HCT116 (cell line): Measurements from ENCODE around the gene LHX4. TPM values are rescaled to one million over a fixed set of nuclear protein-coding genes. Genes with fewer than 3 reads are reported as not detected.

ENCODE experiments used
- ATAC-seq: fragments of 200-7000 bp; cut with Tn5 transposase; 2 replicates; pipeline ENCODE4 v1.9.1; 2020; ENCODE audit warnings: mild to moderate bottlenecking, moderate library complexity
- BruUV-seq: library from RNA; stranded (reverse); fragments of 400-500 nt; replicated peaks from 2 replicates; lab custom pipeline; 2021; lab: Mats Ljungman, UMichigan
- CTCF ChIA-PET: fragments of 300-600 bp; sonication (Branson Sonifier 250); formaldehyde crosslinking; loops from one replicate; lab custom pipeline; 2021; ENCODE audit warnings: antibody characterized with exemption; lab: Charles Lee
- POLR2A ChIA-PET: fragments of 300-600, 350-600 bp; sonication (Branson Sonifier 250); formaldehyde crosslinking; loops from one replicate; lab custom pipeline; 2021; ENCODE audit warnings: antibody characterized with exemption; lab: Charles Lee
- RAD21 ChIA-PET, 2 experiments: fragments of 300-600 bp; sonication (Branson Sonifier 250); formaldehyde crosslinking; loops; one replicate each; lab custom pipeline; 2023; ENCODE audit warnings: low total read pairs in 2 of 2; ENCODE audit not compliant: uncharacterized antibody in 2 of 2, unreplicated experiment in 2 of 2, low non-redundant PET in 1 of 2; lab: Charles Lee
- DNase-seq: peaks from one replicate; pipeline ENCODE4 v3.0.0-alpha.2; 2010; ENCODE audit warnings: low read depth, low spot score
- H2AFZ ChIP-seq: fragments of 200-600 bp; shearing (Covaris generic), sonication (generic); 2 replicates; pipeline ENCODE4 v1.6.1; 2017; ENCODE audit warnings: low read depth, mixed run types, mixed read lengths, antibody characterized with exemption, low read length; ENCODE audit not compliant: poor library complexity, severe bottlenecking
- H3K27ac ChIP-seq: 2 replicates; pipeline ENCODE4 v1.5.1; 2012; ENCODE audit warnings: low read depth, low read length
- H3K27me3 ChIP-seq: fragments of 200-600 bp; sonication (generic); 2 replicates; pipeline ENCODE4 v1.6.1; 2016; ENCODE audit warnings: mixed run types, low read length, mixed read lengths; ENCODE audit not compliant: insufficient read depth
- H3K36me3 ChIP-seq, 2 experiments: fragments of 200-500 bp in 1 of 2; fragments of 200-600 bp in 1 of 2; sonication (Bioruptor generic) in 1 of 2; sonication (generic) in 1 of 2; 2 replicates each; pipeline versions ENCODE4 v1.5.1 to v1.6.1; 2014 to 2016; ENCODE audit warnings: low read length in 2 of 2, inconsistent platforms in 1 of 2, mixed read lengths in 1 of 2, mixed run types in 1 of 2; ENCODE audit not compliant: insufficient read depth in 2 of 2, control insufficient read depth in 1 of 2
- H3K4me1 ChIP-seq, 2 experiments: fragments of 200-600 bp in 1 of 2; sonication (generic) in 1 of 2; 2 replicates each; pipeline versions ENCODE4 v1.5.1 to v1.6.1; 2012 to 2017; ENCODE audit warnings: low read length in 2 of 2, inconsistent platforms in 1 of 2, mild to moderate bottlenecking in 1 of 2, mixed read lengths in 1 of 2, mixed run types in 1 of 2, moderate library complexity in 1 of 2; ENCODE audit not compliant: insufficient read depth in 2 of 2, control insufficient read depth in 1 of 2
- H3K4me2 ChIP-seq: fragments of 200-600 bp; sonication (generic); 2 replicates; pipeline ENCODE4 v1.6.1; 2017; ENCODE audit warnings: mixed run types, low read length, mixed read lengths
- H3K4me3 ChIP-seq, 2 experiments: fragments of 200-600 bp in 1 of 2; sonication (generic) in 1 of 2; replicated peaks in 1 of 2; 2 replicates each; pipeline ENCODE4 v1.5.1; 2011 to 2016; ENCODE audit warnings: low read length in 2 of 2, control low read depth in 1 of 2, low read depth in 1 of 2, mild to moderate bottlenecking in 1 of 2, mixed read lengths in 1 of 2, mixed run types in 1 of 2
- H3K79me2 ChIP-seq: fragments of 200-600 bp; sonication (generic); 2 replicates; pipeline ENCODE4 v1.6.1; 2017; ENCODE audit warnings: mild to moderate bottlenecking, mixed run types, low read length, moderate library complexity, mixed read lengths; ENCODE audit not compliant: insufficient read depth
- H3K9ac ChIP-seq: fragments of 200-600 bp; sonication (generic); 2 replicates; pipeline ENCODE4 v1.6.1; 2016; ENCODE audit warnings: low read length, mixed read lengths
- H3K9me2 ChIP-seq: fragments of 200-600 bp; sonication (generic), shearing (Covaris generic); 2 replicates; pipeline ENCODE4 v1.6.1; 2017; ENCODE audit warnings: mixed run types, mild to moderate bottlenecking, moderate library complexity; ENCODE audit not compliant: insufficient read depth
- H3K9me3 ChIP-seq, 2 experiments: fragments of 200-500 bp in 1 of 2; fragments of 200-600 bp in 1 of 2; sonication (Bioruptor generic) in 1 of 2; sonication (generic) in 1 of 2; 2 replicates each; pipeline ENCODE4 v1.6.1; 2014 to 2017; ENCODE audit warnings: low read length in 2 of 2, mixed read lengths in 2 of 2, inconsistent platforms in 1 of 2, low read depth in 1 of 2, mild to moderate bottlenecking in 1 of 2, mixed run types in 1 of 2, moderate library complexity in 1 of 2; ENCODE audit not compliant: control insufficient read depth in 1 of 2, insufficient read depth in 1 of 2
- H4K20me1 ChIP-seq: fragments of 200-600 bp; sonication (generic), shearing (Covaris generic); 2 replicates; pipeline ENCODE4 v1.6.1; 2017; ENCODE audit warnings: mixed run types, mild to moderate bottlenecking, moderate library complexity; ENCODE audit not compliant: insufficient read depth
- CBX3 ChIP-seq: IDR thresholded peaks from 2 replicates; pipeline ENCODE4 v1.6.1; 2012; ENCODE audit warnings: low read depth
- EGR1 ChIP-seq: IDR thresholded peaks from 2 replicates; pipeline ENCODE4 v1.6.1; 2012; ENCODE audit warnings: low read depth
- EZH2 ChIP-seq: fragments of 200-600 bp; sonication (generic); IDR thresholded peaks from 2 replicates; pipeline ENCODE4 v1.6.1; 2017; ENCODE audit warnings: antibody characterized with exemption, mixed run types
- EZH2phosphoT487 ChIP-seq: fragments of 200-600 bp; IDR thresholded peaks from 2 replicates; pipeline ENCODE4 v1.6.1; 2018; ENCODE audit warnings: antibody characterized with exemption, borderline replicate concordance
- FOSL1 ChIP-seq: IDR thresholded peaks from 2 replicates; pipeline ENCODE4 v1.6.1; 2012; ENCODE audit warnings: low read depth
- POLR2A ChIP-seq: IDR thresholded peaks from 2 replicates; pipeline ENCODE4 v1.7.0; 2011; ENCODE audit warnings: borderline replicate concordance; ENCODE audit not compliant: insufficient read depth, insufficient read length; ENCODE audit errors: extremely low read depth
- POLR2AphosphoS5 ChIP-seq: IDR thresholded peaks from 2 replicates; pipeline ENCODE4 v1.6.1; 2011; ENCODE audit warnings: mild to moderate bottlenecking, low read depth, low read length, moderate library complexity
- RAD21 ChIP-seq: IDR thresholded peaks from 2 replicates; pipeline ENCODE4 v1.6.1; 2012; ENCODE audit warnings: low read depth, mild to moderate bottlenecking
- REST ChIP-seq: IDR thresholded peaks from 2 replicates; pipeline ENCODE4 v1.6.1; 2012; ENCODE audit warnings: low read depth
- SP1 ChIP-seq: IDR thresholded peaks from 2 replicates; pipeline ENCODE4 v1.6.1; 2012; ENCODE audit warnings: low read depth
- SRF ChIP-seq: IDR thresholded peaks from 2 replicates; pipeline ENCODE4 v1.6.1; 2012; ENCODE audit warnings: low read depth
- YY1 ChIP-seq: IDR thresholded peaks from 2 replicates; pipeline ENCODE4 v1.6.1; 2011; ENCODE audit warnings: low read length, low read depth, moderate library complexity, mild to moderate bottlenecking; ENCODE audit not compliant: insufficient replicate concordance; ENCODE audit errors: extremely low read depth
- ZFX ChIP-seq: fragments of 450-650 bp; IDR thresholded peaks from 2 replicates; pipeline ENCODE4 v1.6.1; 2017
- intact Hi-C: fragments of 100-400 bp; cut with micrococcal nuclease; formaldehyde crosslinking; loops from 2 replicates; pipeline ENCODE4 v1.10.0; 2022
- total RNA-seq: library from RNA; stranded (reverse); gene quantifications from one replicate; pipeline ENCODE4 v1.2.1, GENCODE V29; 2021; ENCODE audit not compliant: unreplicated experiment
- TF ChIP-seq, protein P1 (sequence below), 3 experiments: fragments of 200-600 bp in 1 of 3; sonication (generic) in 1 of 3; IDR thresholded peaks in 2 of 3; conservative IDR thresholded peaks in 1 of 3; 2 replicates each; pipeline ENCODE4 v1.5.1; 2012 to 2017; ENCODE audit warnings: low read depth in 2 of 3, low read length in 2 of 3, antibody characterized with exemption in 1 of 3, borderline replicate concordance in 1 of 3, control low read depth in 1 of 3, mild to moderate bottlenecking in 1 of 3, mixed read lengths in 1 of 3, mixed run types in 1 of 3, moderate library complexity in 1 of 3; ENCODE audit not compliant: insufficient read depth in 1 of 3
- TF ChIP-seq, protein P2 (sequence below): IDR thresholded peaks from 2 replicates; pipeline ENCODE4 v1.6.1; 2012
- TF ChIP-seq, protein P3 (sequence below): IDR thresholded peaks from 2 replicates; pipeline ENCODE4 v1.6.1; 2011; ENCODE audit warnings: mild to moderate bottlenecking, low read length, moderate library complexity; ENCODE audit not compliant: insufficient replicate concordance; ENCODE audit errors: extremely low read depth

LHX4 gene
- total RNA-seq, 1 experiment from 2014 or later = 0.44 TPM

DNA sequence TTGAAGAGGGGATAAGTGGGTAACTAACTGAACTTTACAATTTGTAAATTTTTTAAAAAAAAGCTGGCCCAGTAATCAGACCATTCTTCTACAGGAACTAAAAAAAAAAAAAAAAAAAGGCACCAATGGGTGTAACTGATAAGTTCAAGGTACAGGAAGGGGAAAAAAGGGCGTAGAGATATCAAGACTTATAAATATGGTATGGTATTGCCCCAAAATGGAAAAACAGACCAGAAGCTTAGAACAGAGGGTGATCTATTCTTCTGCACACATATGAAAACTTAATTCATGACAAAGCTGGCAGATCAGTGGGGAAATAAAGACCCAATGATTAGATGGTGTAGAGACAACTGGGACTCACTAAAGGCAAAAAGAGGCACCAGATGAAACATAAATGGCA is 58.9 kb downstream of the LHX4 start:
- Histone ChIP-seq H3K4me3 (no peak overlapping the region), H2AFZ (no peak overlapping the region), H3K4me2 (no peak overlapping the region), H3K9ac (no peak overlapping the region), H4K20me1 (no peaks in the 10 kb centered on the region; the same call in 1 of the 2 replicates), H3K9me2 (no peaks in the 10 kb centered on the region), H3K36me3 (no peaks in the 10 kb centered on the region), H3K79me2 (no peaks in the 10 kb centered on the region), H3K9me3 (no peaks in the 10 kb centered on the region), H3K27me3 (no peaks in the 10 kb centered on the region), H3K27ac (no peak overlapping the region), H3K4me1 (peaks cover 0 to 11% of the 10 kb centered on the region in 2 experiments; a peak in 3 of 4 replicates)
- intact Hi-C loops = no loop called here
- no TSS peak for BruUV-seq
- CTCF ChIA-PET = no interaction called here
- TF ChIP-seq, protein P1, sequence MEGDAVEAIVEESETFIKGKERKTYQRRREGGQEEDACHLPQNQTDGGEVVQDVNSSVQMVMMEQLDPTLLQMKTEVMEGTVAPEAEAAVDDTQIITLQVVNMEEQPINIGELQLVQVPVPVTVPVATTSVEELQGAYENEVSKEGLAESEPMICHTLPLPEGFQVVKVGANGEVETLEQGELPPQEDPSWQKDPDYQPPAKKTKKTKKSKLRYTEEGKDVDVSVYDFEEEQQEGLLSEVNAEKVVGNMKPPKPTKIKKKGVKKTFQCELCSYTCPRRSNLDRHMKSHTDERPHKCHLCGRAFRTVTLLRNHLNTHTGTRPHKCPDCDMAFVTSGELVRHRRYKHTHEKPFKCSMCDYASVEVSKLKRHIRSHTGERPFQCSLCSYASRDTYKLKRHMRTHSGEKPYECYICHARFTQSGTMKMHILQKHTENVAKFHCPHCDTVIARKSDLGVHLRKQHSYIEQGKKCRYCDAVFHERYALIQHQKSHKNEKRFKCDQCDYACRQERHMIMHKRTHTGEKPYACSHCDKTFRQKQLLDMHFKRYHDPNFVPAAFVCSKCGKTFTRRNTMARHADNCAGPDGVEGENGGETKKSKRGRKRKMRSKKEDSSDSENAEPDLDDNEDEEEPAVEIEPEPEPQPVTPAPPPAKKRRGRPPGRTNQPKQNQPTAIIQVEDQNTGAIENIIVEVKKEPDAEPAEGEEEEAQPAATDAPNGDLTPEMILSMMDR (IDR thresholded peaks at IDR 0.05 in 2 of 3, conservative IDR thresholded peaks at IDR 0.05 in 1 of 3; ENCODE audit: borderline replicate concordance in 1 of 3, insufficient read depth in 1 of 3, low read depth in 2 of 3, low read length in 2 of 3) = no peak
- TF ChIP-seq, protein P2, sequence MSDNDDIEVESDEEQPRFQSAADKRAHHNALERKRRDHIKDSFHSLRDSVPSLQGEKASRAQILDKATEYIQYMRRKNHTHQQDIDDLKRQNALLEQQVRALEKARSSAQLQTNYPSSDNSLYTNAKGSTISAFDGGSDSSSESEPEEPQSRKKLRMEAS = no peak
- TF ChIP-seq EZH2 (no peak), POLR2AphosphoS5 (no peak), FOSL1 (no peak), EZH2phosphoT487 (no peak), POLR2A (no peak), ZFX (no peak), SRF (no peak), REST (no peak), CBX3 (no peak), EGR1 (no peak), SP1 (no peak), YY1 (no peak), RAD21 (no peak)
- TF ChIP-seq, protein P3, sequence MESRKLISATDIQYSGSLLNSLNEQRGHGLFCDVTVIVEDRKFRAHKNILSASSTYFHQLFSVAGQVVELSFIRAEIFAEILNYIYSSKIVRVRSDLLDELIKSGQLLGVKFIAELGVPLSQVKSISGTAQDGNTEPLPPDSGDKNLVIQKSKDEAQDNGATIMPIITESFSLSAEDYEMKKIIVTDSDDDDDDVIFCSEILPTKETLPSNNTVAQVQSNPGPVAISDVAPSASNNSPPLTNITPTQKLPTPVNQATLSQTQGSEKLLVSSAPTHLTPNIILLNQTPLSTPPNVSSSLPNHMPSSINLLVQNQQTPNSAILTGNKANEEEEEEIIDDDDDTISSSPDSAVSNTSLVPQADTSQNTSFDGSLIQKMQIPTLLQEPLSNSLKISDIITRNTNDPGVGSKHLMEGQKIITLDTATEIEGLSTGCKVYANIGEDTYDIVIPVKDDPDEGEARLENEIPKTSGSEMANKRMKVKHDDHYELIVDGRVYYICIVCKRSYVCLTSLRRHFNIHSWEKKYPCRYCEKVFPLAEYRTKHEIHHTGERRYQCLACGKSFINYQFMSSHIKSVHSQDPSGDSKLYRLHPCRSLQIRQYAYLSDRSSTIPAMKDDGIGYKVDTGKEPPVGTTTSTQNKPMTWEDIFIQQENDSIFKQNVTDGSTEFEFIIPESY = no peak
- POLR2A ChIA-PET = no interaction called here
- RAD21 ChIA-PET = no interaction called here
- no peak for DNase-seq
- no peak for ATAC-seq
